Measurements from ENCODE around the gene TMEFF1.

Gene TMEFF1

GRCh38 chr9:100554935-100555401 is 82.0 kb downstream of the TMEFF1 start:
- no peak for DNase-seq (ENCODE audit: low read depth, low spot score)
- no peak overlapping the region for H3K4me3 ChIP-seq (ENCODE audit: low read length)

DNA sequence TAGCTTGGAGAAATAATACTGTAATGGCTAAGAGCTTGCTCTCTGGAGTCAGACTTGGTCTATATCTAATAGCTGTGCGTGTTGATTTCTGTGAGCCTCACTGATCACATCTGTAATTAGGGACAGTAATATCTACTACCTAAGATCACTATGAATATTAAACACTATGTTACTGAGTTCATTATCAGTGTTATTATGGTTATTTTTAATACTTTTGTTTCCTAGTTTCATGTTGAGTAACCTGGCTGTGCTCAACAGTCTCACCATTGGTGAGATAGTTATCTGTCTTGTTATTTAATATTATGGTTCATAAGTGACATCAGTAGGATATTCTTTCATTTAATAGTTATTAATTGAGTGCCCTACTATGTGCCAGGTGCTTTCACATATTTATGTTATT is 82.5 kb downstream of the TMEFF1 start:
- no peak for DNase-seq (ENCODE audit: low read depth, low spot score)

GRCh38 chr9:100557053-100557452 is 84.1 kb downstream of the TMEFF1 start:
- H3K4me3 ChIP-seq (ENCODE audit: low read length): no peak overlapping the region
- no peak for DNase-seq (ENCODE audit: low read depth, low spot score)

More for the DNA sequence above, 82.5 kb downstream of the TMEFF1 start:
- no peak overlapping the region for H3K4me3 ChIP-seq (ENCODE audit: low read length)

DNA sequence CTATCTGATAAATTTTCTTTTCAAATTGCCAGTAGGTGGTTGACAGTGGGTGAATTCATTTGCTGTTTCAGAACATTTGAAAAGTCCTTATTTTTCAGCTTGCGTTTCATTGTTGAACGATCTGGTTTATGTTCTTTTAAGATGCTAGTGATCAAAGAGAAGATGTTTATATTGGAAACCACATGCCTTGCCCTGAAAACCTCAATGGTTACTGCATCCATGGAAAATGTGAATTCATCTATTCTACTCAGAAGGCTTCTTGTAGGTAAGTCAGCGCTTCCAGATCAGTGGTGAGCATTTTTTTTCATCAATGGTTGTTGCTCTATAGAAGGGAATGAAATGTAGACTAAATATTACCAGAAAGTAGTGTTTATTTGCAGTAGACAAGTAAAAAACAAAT is 88.3 kb downstream of the TMEFF1 start:
- no peak for DNase-seq (ENCODE audit: low read depth, low spot score)
- H3K4me3 ChIP-seq (ENCODE audit: low read length): no peak overlapping the region

DNA sequence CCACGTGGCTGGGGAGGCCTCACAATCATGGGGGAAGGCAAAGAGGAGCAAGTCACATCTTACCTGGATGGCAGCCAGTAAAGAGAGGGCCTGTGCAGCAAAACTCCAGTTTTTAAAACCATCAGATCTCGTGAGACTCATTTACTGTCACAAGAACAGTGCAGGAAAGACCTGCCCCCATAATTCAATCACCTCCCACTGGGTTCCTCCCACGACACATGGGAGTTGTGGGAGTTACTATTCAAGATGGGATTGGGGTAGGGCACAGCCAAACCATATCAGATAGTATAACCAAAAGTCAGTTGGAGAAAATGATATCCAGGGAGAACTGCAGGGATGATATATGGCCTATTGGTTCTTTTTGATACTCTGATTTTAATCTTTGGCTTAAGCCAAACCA is 94.9 kb downstream of the TMEFF1 start:
- no peak for DNase-seq (ENCODE audit: low read depth, low spot score)
- no peak overlapping the region for H3K4me3 ChIP-seq (ENCODE audit: low read length)

- no peak for DNase-seq (ENCODE audit: low read depth, low spot score)
- H3K4me3 ChIP-seq (ENCODE audit: low read length): no peak overlapping the region
These were observed 100.8 kb downstream of the TMEFF1 start for GRCh38 chr9:100573655-100574260.

DNA sequence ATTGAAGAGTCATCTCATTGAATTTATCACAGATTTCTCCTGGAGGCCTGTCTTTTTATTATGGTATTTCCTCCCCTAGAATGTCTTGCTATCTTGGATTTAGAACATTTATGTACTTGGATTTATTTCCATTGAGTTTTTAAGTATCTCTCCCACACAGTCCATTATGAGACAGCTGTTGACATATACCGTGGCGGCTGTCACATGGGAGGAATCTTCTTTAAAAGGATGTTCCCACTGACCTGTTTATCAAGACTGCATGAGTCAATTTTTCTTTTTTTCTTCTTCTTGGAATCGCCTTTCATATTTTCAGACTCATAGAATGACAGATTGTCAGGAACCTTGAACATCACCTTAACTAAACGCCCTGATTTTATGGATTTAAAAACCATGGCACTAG is 102.1 kb downstream of the TMEFF1 start:
- DNase-seq (ENCODE audit: low read depth, low spot score): no peak
- no peak overlapping the region for H3K4me3 ChIP-seq (ENCODE audit: low read length)

DNA sequence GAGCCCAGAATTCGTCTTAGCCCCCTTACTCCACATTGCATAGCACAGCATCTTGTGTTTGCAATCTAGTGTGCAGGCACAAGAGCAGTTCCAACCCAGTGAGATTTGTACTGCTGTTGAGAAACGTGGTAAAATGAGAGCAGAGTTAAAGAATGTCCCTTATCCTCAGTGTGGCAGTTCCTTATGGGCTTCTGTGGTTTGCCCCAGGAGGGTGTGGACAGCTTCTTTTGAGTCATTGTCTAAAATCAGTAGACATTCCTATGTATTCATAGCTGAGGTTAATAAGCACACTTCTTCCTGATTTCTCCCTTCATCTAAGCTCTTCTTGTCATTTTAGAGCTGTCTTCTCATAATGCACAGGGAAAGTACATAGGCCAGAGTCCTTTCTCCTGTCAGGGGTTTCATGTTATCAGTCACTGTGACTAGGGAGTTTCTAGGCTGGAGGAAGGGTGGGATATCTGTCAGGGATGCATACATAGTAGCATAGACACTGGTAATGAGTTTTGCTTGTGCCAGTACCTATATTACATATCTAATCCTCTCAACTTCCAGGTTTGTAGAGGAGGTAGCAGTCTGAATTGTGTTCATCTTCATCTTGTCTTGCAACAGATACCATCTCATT is 102.9 kb downstream of the TMEFF1 start:
- no peak overlapping the region for H3K4me3 ChIP-seq (ENCODE audit: low read length)
- DNase-seq (ENCODE audit: low read depth, low spot score): no peak

DNA sequence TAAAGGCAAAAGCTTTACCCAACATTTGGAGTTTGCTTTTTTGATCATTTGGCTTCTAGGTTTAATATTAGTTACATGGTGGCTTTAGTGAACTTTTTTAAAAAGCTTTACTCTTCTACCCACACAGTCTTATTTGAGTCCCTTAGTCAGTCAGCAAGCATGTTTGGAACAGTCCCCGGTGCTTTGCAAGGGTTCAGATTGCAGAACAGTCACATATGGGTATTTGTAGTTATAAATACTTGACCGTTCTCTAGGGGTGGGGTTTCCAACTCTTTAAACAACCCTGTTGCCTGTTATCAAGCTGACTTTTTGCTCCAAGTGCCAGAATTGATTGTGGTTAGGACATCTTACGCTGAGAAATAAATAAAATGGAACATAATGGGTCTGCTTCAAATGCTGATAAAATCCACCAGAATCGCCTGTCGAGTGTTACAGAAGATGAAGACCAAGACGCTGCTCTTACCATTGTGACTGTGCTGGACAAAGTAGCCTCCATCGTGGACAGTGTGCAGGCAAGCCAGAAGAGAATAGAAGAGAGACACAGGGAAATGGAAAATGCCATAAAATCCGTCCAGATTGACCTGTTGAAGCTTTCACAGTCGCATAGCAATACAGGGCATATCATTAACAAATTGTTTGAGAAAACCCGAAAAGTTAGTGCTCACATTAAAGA is 105.0 kb downstream of the TMEFF1 start, which contains the start of gene CAVIN4:
TSS of gene CAVIN4 (plus strand) at position 304 of the 673 bp plus-strand sequence. CDS start at position 369, 65 bp downstream.
- DNase-seq (ENCODE audit: low read depth, low spot score): no peak
- no peak within 1 kb of the TSS for H3K4me3 ChIP-seq (ENCODE audit: low read length)

GRCh38 chr9:100578610-100579009 is 105.7 kb downstream of the TMEFF1 start:
- no peak overlapping the region for H3K4me3 ChIP-seq (ENCODE audit: low read length)
- no peak for DNase-seq (ENCODE audit: low read depth, low spot score)

GRCh38 chr9:100579665-100580064 is 106.7 kb downstream of the TMEFF1 start:
- no peak for DNase-seq (ENCODE audit: low read depth, low spot score)
- H3K4me3 ChIP-seq (ENCODE audit: low read length): no peak overlapping the region

GRCh38 chr9:100580257-100580656 is 107.3 kb downstream of the TMEFF1 start:
- no peak overlapping the region for H3K4me3 ChIP-seq (ENCODE audit: low read length)
- no peak for DNase-seq (ENCODE audit: low read depth, low spot score)

- no peak for DNase-seq (ENCODE audit: low read depth, low spot score)
These were observed 108.1 kb downstream of the TMEFF1 start for GRCh38 chr9:100581081-100581480.

GRCh38 chr9:100581661-100582060 is 108.7 kb downstream of the TMEFF1 start:
- H3K4me3 ChIP-seq (ENCODE audit: low read length): no peak overlapping the region
- no peak for DNase-seq (ENCODE audit: low read depth, low spot score)

More at GRCh38 chr9:100581081-100581480, 108.1 kb downstream of the TMEFF1 start:
- no peak overlapping the region for H3K4me3 ChIP-seq (ENCODE audit: low read length)

GRCh38 chr9:100583014-100583802 is 110.3 kb downstream of the TMEFF1 start:
- no peak overlapping the region for H3K4me3 ChIP-seq (ENCODE audit: low read length)
- no peak for DNase-seq (ENCODE audit: low read depth, low spot score)

DNA sequence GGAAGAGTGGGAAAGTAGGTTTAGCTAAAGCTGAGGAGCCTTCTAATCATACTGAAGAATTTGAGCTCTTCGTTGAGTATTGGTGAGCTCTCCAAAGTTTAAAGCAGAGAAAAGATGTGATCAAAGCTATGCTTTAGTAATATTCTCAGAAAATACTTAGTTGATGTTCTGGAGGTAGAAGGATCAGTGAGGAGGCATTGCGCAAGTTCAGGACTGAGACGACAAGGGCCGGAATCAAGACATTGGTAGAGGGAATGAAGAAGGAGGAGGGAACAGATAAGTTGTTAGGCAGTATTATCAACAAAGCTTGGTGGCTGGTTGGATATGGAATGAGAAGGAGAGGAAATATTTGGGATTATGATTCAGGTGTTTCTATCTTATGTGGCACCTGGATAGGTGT is 112.0 kb downstream of the TMEFF1 start:
- H3K4me3 ChIP-seq (ENCODE audit: low read length): no peak overlapping the region
- no peak for DNase-seq (ENCODE audit: low read depth, low spot score)

- no peak overlapping the region for H3K4me3 ChIP-seq (ENCODE audit: low read length)
- DNase-seq (ENCODE audit: low read depth, low spot score): no peak
These were observed 113.1 kb downstream of the TMEFF1 start for GRCh38 chr9:100586093-100586492.

DNA sequence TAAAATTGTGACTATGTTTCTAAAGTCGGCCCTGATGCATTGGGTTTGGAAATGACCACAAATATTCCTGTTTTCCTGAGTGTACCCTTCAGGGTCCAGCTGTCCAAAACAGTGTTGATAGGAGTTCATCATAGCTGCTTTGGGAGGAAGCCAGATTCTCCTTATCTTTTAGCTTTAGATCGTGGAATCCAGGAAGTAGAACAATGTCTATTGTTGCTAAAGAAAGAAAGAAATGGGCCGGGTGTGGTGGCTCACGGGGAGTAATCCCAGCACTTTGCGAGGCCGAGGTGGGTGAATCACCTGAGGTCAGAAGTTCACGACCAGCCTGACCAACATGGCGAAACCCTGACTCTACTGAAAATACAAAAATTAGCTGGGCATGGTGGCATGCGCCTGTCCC is 114.4 kb downstream of the TMEFF1 start:
- no peak for DNase-seq (ENCODE audit: low read depth, low spot score)
- H3K4me3 ChIP-seq (ENCODE audit: low read length): no peak overlapping the region

GRCh38 chr9:100589582-100589981 is 116.6 kb downstream of the TMEFF1 start:
- H3K4me3 ChIP-seq (ENCODE audit: low read length): no peak overlapping the region
- DNase-seq (ENCODE audit: low read depth, low spot score): no peak

DNA sequence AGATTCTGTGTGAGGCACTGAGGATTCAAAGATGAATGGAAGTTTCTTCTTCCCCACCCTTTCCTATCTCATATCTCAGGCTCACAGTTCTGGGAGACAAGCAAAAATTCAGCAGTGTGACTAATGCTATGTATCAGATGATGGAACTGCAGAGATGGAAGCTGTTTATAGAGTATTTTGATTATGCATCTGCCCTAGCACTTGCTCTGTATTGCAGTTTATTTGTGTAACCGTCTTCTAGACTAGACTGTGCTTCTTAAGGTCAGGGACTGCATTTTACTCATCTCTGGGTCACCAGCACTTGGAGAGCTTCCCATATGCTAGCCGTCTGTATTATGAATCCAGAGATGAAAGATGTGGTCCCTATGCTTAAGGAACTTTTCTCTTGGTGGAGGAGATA is 117.5 kb downstream of the TMEFF1 start:
- DNase-seq (ENCODE audit: low read depth, low spot score): no peak
- H3K4me3 ChIP-seq (ENCODE audit: low read length): no peak overlapping the region
